ENCODE data around the gene GTF2B. TPM values are rescaled to one million over a fixed set of nuclear protein-coding genes. Genes with fewer than 3 reads are reported as not detected.

Gene GTF2B
- total RNA-seq, 2 experiments from 2014 or later, result 82.6 to 86.4 TPM

GRCh38 chr1:88891951-88892340, 579 bp upstream of the GTF2B start:
- Histone ChIP-seq H3K4me3 (ENCODE audit: low read length) (peak overlapping the region; percentile 86), H3K36me3 (ENCODE audit: insufficient read depth, low read length) (peaks cover 11% of the 10 kb centered on the region), H3K27ac (ENCODE audit: low read depth in 1 of 2, low read length in 2 of 2) (peak overlapping the region; percentile 90 to 93), H3K9me3 (ENCODE audit: control insufficient read depth in 1 of 2, insufficient read depth in 1 of 2, low read length in 2 of 2) (no peaks in the 10 kb centered on the region), H3K4me1 (ENCODE audit: insufficient read depth, low read length) (peaks cover 18% of the 10 kb centered on the region), H3K27me3 (ENCODE audit: control insufficient read depth in 1 of 2, insufficient read depth in 2 of 2, low read length in 2 of 2) (no peaks in the 10 kb centered on the region)
- no peak for TF ChIP-seq CTCF (IDR thresholded peaks at IDR 0.05)
- ATAC-seq (ENCODE audit: poor library complexity) (no peak), DNase-seq (no peak)
- ChIA-PET CTCF (no interaction called here), POLR2A (interaction anchor here (0.8 to 5.3 kb wide), 12 partner anchors 11 to 1103 kb away, joined by 3 to 39 read pairs (median 4); partner anchors contain the start of genes PKN2 and ZNF326)
- peaks cover 41% of the 10 kb centered on the region for H3K36me3 Mint-ChIP-seq (ENCODE audit: low read depth)
- intact Hi-C loops (cut with DNase I, micrococcal nuclease), result loop anchor here (2.0 to 5.0 kb wide), 3 partner anchors 99 to 1100 kb away; partner anchors contain the start of gene PKN2 (in 2 of the 2)
- H3K27me3 Mint-ChIP-seq, result no peaks in the 10 kb centered on the region
- H3K27ac Mint-ChIP-seq, result peak overlapping the region; percentile 91
- H3K4me3 Mint-ChIP-seq, result peak overlapping the region; percentile 96
- peaks cover 49% of the 10 kb centered on the region for H3K4me1 Mint-ChIP-seq (ENCODE audit: low read depth)
- no peaks in the 10 kb centered on the region for H3K9me3 Mint-ChIP-seq

GRCh38 chr1:88890791-88891317, 513 bp downstream of the GTF2B start:
- Mint-ChIP-seq H3K36me3 (ENCODE audit: low read depth) (peaks cover 51% of the 10 kb centered on the region), H3K9me3 (no peaks in the 10 kb centered on the region), H3K27ac (peak overlapping the region; percentile 91), H3K27me3 (no peaks in the 10 kb centered on the region), H3K4me1 (ENCODE audit: low read depth) (peaks cover 53% of the 10 kb centered on the region), H3K4me3 (peak overlapping the region; percentile 96)
- no peak for TF ChIP-seq CTCF (IDR thresholded peaks at IDR 0.05)
- ATAC-seq (ENCODE audit: poor library complexity) (peak; percentile 27), DNase-seq (peak in 7 of 14 experiments; percentile 12 to 64 (median 43))
- peak overlapping the region; percentile 90 to 93 for H3K27ac ChIP-seq (ENCODE audit: low read depth in 1 of 2, low read length in 2 of 2)
- intact Hi-C loops (cut with DNase I, micrococcal nuclease), result loop anchor here (2.0 to 5.0 kb wide), 2 partner anchors 206 to 1101 kb away; partner anchors contain the start of gene PKN2 (in 2 of the 2)
- no peaks in the 10 kb centered on the region for H3K9me3 ChIP-seq (ENCODE audit: control insufficient read depth in 1 of 2, insufficient read depth in 1 of 2, low read length in 2 of 2)
- peak overlapping the region; percentile 86 for H3K4me3 ChIP-seq (ENCODE audit: low read length)
- ChIA-PET POLR2A (interaction anchor here (0.7 to 5.3 kb wide), 13 partner anchors 10 to 1977 kb away, joined by 3 to 39 read pairs (median 4); partner anchors contain the start of genes HS2ST1, PKN2 and SELENOF), CTCF (no interaction called here)
- H3K27me3 ChIP-seq (ENCODE audit: control insufficient read depth in 1 of 2, insufficient read depth in 2 of 2, low read length in 2 of 2), result no peaks in the 10 kb centered on the region
- H3K36me3 ChIP-seq (ENCODE audit: insufficient read depth, low read length), result peaks cover 22% of the 10 kb centered on the region
- H3K4me1 ChIP-seq (ENCODE audit: insufficient read depth, low read length), result peaks cover 18% of the 10 kb centered on the region

GRCh38 chr1:88890131-88890530, 1.2 kb downstream of the GTF2B start:
- no peaks in the 10 kb centered on the region for H3K27me3 ChIP-seq (ENCODE audit: control insufficient read depth in 1 of 2, insufficient read depth in 2 of 2, low read length in 2 of 2)
- Mint-ChIP-seq H3K36me3 (ENCODE audit: low read depth) (peaks cover 53% of the 10 kb centered on the region), H3K4me3 (peak overlapping the region; percentile 96), H3K27ac (peak overlapping the region; percentile 91), H3K27me3 (no peaks in the 10 kb centered on the region), H3K9me3 (no peaks in the 10 kb centered on the region), H3K4me1 (ENCODE audit: low read depth) (peaks cover 54% of the 10 kb centered on the region)
- H3K4me3 ChIP-seq (ENCODE audit: low read length), result peak overlapping the region; percentile 86
- peaks cover 18% of the 10 kb centered on the region for H3K4me1 ChIP-seq (ENCODE audit: insufficient read depth, low read length)
- ChIA-PET POLR2A (interaction anchor here (0.7 to 5.3 kb wide), 8 partner anchors 9 to 574 kb away, joined by 3 to 39 read pairs (median 4); partner anchors contain the start of gene PKN2), CTCF (no interaction called here)
- no peak overlapping the region for H3K27ac ChIP-seq (ENCODE audit: low read depth in 1 of 2, low read length in 2 of 2)
- DNase-seq (no peak), ATAC-seq (ENCODE audit: poor library complexity) (no peak)
- H3K9me3 ChIP-seq (ENCODE audit: control insufficient read depth in 1 of 2, insufficient read depth in 1 of 2, low read length in 2 of 2), result no peaks in the 10 kb centered on the region
- H3K36me3 ChIP-seq (ENCODE audit: insufficient read depth, low read length), result peaks cover 24% of the 10 kb centered on the region
- intact Hi-C loops (cut with DNase I, micrococcal nuclease), result loop anchor here (2.0 to 5.0 kb wide), 2 partner anchors 205 to 1102 kb away; partner anchors contain the start of gene PKN2 (in 2 of the 2)
- no peak for TF ChIP-seq CTCF (IDR thresholded peaks at IDR 0.05)
